Adrenal gland (tissue), 5 donors: Measurements from ENCODE around the gene FOXO1.

Experiments
- CTCF ChIP-seq, 6 experiments: fragments of 450-650 bp in 4 of 6; fragments of 200-600 bp in 2 of 6; sonication (generic) in 1 of 6; IDR thresholded peaks; 1 replicate in 5 of 6; 2 replicates in 1 of 6; pipeline versions ENCODE4 v1.5.1 to v1.8.0; 2016 to 2021; ENCODE audit warnings: antibody characterized with exemption in 6 of 6, mild to moderate bottlenecking in 2 of 6, moderate library complexity in 1 of 6
- POLR2A ChIP-seq, 2 donors: fragments of 450-650 bp; IDR thresholded peaks; one replicate each; pipeline ENCODE4 v1.6.1; 2017; ENCODE audit warnings: antibody characterized with exemption in 2 of 2, mild to moderate bottlenecking in 2 of 2, moderate library complexity in 1 of 2
- donor health status: DM: no; HTN: no; CAD: no.

- TF ChIP-seq CTCF (IDR thresholded peaks at IDR 0.05) (no peak), POLR2A (IDR thresholded peaks at IDR 0.05) (no peak)
Measured at GRCh38 chr13:40677064-40677463, 10.6 kb upstream of the FOXO1 start.
